HepG2 (cell line): ENCODE measurements around the gene ZNF821. TPM values are rescaled to one million over a fixed set of nuclear protein-coding genes. Genes with fewer than 3 reads are reported as not detected.
A peak's percentile ranks its signal among the peaks of the same experiment; 100 is the strongest.

Experiments used
- ATF1 ChIP-seq: IDR thresholded peaks from 2 replicates; pipeline ENCODE4 v1.6.1; 2016; ENCODE audit warnings: mild to moderate bottlenecking, control low read depth
- CBX1 ChIP-seq: IDR thresholded peaks from one replicate; pipeline ENCODE4 v1.6.1; 2016; ENCODE audit warnings: antibody characterized with exemption, low read depth
- GABPB1 ChIP-seq: IDR thresholded peaks from 2 replicates; pipeline ENCODE4 v1.6.1; 2016; ENCODE audit warnings: mild to moderate bottlenecking, missing genetic modification reagents, moderate library complexity, missing compliant biosample characterization
- GLMP ChIP-seq: sonication (generic); formaldehyde crosslinking; IDR thresholded peaks from 2 replicates; pipeline ENCODE4 v1.9.0; 2021; ENCODE audit warnings: missing genetic modification reagents, mild to moderate bottlenecking, borderline replicate concordance
- KDM2A ChIP-seq: sonication (generic); formaldehyde crosslinking; IDR thresholded peaks from 2 replicates; pipeline ENCODE4 v1.4.0; 2020; ENCODE audit warnings: low read depth, missing genetic modification reagents, borderline replicate concordance
- PPARG ChIP-seq: conservative IDR thresholded peaks from 2 replicates; pipeline ENCODE4 v1.6.1; 2016; ENCODE audit warnings: missing biosample characterization, missing genetic modification reagents
- RNF2 ChIP-seq: fragments of 450-650 bp; conservative IDR thresholded peaks from 2 replicates; pipeline ENCODE4 v1.6.1; 2016; ENCODE audit warnings: low read depth
- SRSF9 ChIP-seq: fragments of 200-400 bp; formaldehyde crosslinking; IDR thresholded peaks from 2 replicates; pipeline ENCODE4 v1.6.1; 2018; ENCODE audit warnings: borderline replicate concordance, mild to moderate bottlenecking, low read depth, low read length; ENCODE audit not compliant: insufficient read depth, poor library complexity, severe bottlenecking
- ZBTB21 ChIP-seq: sonication (generic); formaldehyde crosslinking; IDR thresholded peaks from 2 replicates; pipeline ENCODE4 v1.4.0; 2020; ENCODE audit warnings: missing genetic modification reagents
- ZBTB4 ChIP-seq: sonication (generic); formaldehyde crosslinking; IDR thresholded peaks from 2 replicates; pipeline ENCODE4 v1.4.0; 2020; ENCODE audit warnings: missing genetic modification reagents, mild to moderate bottlenecking, borderline replicate concordance
- ZFP37 ChIP-seq: sonication (generic); formaldehyde crosslinking; IDR thresholded peaks from 2 replicates; pipeline ENCODE4 v1.4.0; 2020; ENCODE audit warnings: missing genetic modification reagents, borderline replicate concordance
- ZNF224 ChIP-seq: sonication (generic); formaldehyde crosslinking; IDR thresholded peaks from 2 replicates; pipeline ENCODE4 v1.5.0; 2020; ENCODE audit warnings: mild to moderate bottlenecking, missing genetic modification reagents
- ZNF251 ChIP-seq: sonication (generic); formaldehyde crosslinking; IDR thresholded peaks from 2 replicates; pipeline ENCODE4 v1.9.0; 2021; ENCODE audit warnings: mild to moderate bottlenecking, missing genetic modification reagents
- polyA plus RNA-seq, 8 experiments: library from polyadenylated mRNA; depleted of rRNA in 3 of 8; stranded (reverse) in 7 of 8; unstranded in 1 of 8; fragments of >200 nt; fragmentation: Illumina TruSeq in 4 of 8; extraction: Trizol in 4 of 8; gene quantifications; 2 replicates each; pipeline versions ENCODE4 v1.2.1 to v1.2.3, GENCODE V29; 2011 to 2016; ENCODE audit warnings: low read depth in 4 of 8, missing spikeins in 1 of 8, mixed read lengths in 1 of 8; ENCODE audit not compliant: insufficient read depth in 1 of 8
- total RNA-seq, 5 experiments: library from RNA; depleted of rRNA; stranded (reverse); fragments of >200 nt; fragmentation: Illumina TruSeq; extraction: Trizol; gene quantifications; 2 replicates each; pipeline ENCODE4 v1.2.3, GENCODE V29; 2016; ENCODE audit warnings: low read depth in 1 of 5
- TF ChIP-seq, protein P1 (sequence below): sonication (generic); formaldehyde crosslinking; IDR thresholded peaks from 2 replicates; pipeline ENCODE4 v1.4.0; 2020; ENCODE audit warnings: low read depth, missing genetic modification reagents
- TF ChIP-seq, protein P2 (sequence below): sonication (generic); formaldehyde crosslinking; IDR thresholded peaks from 2 replicates; pipeline ENCODE4 v1.5.1; 2020; ENCODE audit warnings: missing genetic modification reagents, mild to moderate bottlenecking, borderline replicate concordance
- TF ChIP-seq, protein P3 (sequence below): sonication (generic); formaldehyde crosslinking; conservative IDR thresholded peaks from 2 replicates; pipeline ENCODE4 v1.8.0; 2022; ENCODE audit warnings: missing genetic modification reagents

The ZNF821 gene
- total and polyA plus RNA-seq, 2 of the 13 experiments (the other 11 are each of a cell fraction or from before 2014, with no cell fraction given): 7.0 to 9.1 TPM

- TF ChIP-seq, protein P1, sequence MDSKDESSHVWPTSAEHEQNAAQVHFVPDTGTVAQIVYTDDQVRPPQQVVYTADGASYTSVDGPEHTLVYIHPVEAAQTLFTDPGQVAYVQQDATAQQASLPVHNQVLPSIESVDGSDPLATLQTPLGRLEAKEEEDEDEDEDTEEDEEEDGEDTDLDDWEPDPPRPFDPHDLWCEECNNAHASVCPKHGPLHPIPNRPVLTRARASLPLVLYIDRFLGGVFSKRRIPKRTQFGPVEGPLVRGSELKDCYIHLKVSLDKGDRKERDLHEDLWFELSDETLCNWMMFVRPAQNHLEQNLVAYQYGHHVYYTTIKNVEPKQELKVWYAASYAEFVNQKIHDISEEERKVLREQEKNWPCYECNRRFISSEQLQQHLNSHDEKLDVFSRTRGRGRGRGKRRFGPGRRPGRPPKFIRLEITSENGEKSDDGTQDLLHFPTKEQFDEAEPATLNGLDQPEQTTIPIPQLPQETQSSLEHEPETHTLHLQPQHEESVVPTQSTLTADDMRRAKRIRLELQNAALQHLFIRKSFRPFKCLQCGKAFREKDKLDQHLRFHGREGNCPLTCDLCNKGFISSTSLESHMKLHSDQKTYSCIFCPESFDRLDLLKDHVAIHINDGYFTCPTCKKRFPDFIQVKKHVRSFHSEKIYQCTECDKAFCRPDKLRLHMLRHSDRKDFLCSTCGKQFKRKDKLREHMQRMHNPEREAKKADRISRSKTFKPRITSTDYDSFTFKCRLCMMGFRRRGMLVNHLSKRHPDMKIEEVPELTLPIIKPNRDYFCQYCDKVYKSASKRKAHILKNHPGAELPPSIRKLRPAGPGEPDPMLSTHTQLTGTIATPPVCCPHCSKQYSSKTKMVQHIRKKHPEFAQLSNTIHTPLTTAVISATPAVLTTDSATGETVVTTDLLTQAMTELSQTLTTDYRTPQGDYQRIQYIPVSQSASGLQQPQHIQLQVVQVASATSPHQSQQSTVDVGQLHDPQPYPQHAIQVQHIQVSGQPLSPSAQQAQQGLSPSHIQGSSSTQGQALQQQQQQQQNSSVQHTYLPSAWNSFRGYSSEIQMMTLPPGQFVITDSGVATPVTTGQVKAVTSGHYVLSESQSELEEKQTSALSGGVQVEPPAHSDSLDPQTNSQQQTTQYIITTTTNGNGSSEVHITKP (CRISPR knock-in tag): no peak
- TF ChIP-seq SRSF9 (no peak), GABPB1 (CRISPR knock-in tag) (no peak), ATF1 (CRISPR knock-in tag) (peak; percentile 48; the same call in 1 of the 2 replicates), RNF2 (no peak), ZBTB4 (CRISPR knock-in tag) (peak; percentile 90), ZFP37 (CRISPR knock-in tag) (no peak), KDM2A (CRISPR knock-in tag) (no peak), ZNF251 (CRISPR knock-in tag) (0 out of 2 replicates have a peak, but pooled peaks have one; percentile 31), ZNF224 (no peak), CBX1 (no peak), ZBTB21 (no peak; the same call in 1 of the 2 replicates), PPARG (CRISPR knock-in tag) (no peak), GLMP (CRISPR knock-in tag) (no peak)
- TF ChIP-seq, protein P2, sequence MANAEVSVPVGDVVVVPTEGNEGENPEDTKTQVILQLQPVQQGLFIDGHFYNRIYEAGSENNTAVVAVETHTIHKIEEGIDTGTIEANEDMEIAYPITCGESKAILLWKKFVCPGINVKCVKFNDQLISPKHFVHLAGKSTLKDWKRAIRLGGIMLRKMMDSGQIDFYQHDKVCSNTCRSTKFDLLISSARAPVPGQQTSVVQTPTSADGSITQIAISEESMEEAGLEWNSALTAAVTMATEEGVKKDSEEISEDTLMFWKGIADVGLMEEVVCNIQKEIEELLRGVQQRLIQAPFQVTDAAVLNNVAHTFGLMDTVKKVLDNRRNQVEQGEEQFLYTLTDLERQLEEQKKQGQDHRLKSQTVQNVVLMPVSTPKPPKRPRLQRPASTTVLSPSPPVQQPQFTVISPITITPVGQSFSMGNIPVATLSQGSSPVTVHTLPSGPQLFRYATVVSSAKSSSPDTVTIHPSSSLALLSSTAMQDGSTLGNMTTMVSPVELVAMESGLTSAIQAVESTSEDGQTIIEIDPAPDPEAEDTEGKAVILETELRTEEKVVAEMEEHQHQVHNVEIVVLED (CRISPR knock-in tag): no peak
- TF ChIP-seq, protein P3, sequence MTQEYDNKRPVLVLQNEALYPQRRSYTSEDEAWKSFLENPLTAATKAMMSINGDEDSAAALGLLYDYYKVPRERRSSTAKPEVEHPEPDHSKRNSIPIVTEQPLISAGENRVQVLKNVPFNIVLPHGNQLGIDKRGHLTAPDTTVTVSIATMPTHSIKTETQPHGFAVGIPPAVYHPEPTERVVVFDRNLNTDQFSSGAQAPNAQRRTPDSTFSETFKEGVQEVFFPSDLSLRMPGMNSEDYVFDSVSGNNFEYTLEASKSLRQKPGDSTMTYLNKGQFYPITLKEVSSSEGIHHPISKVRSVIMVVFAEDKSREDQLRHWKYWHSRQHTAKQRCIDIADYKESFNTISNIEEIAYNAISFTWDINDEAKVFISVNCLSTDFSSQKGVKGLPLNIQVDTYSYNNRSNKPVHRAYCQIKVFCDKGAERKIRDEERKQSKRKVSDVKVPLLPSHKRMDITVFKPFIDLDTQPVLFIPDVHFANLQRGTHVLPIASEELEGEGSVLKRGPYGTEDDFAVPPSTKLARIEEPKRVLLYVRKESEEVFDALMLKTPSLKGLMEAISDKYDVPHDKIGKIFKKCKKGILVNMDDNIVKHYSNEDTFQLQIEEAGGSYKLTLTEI (CRISPR knock-in tag): no peak
Observed at GRCh38 chr16:71895679-71896365, 11.8 kb upstream of the ZNF821 start (continued).
